Mesendoderm (in vitro differentiated cells): ENCODE data around the gene LSM14A.

ENCODE experiments used
- DNase-seq: peaks from one replicate; pipeline ENCODE4 v3.0.0; 2013
- H2AK5ac ChIP-seq: 2 replicates; pipeline ENCODE4 v1.6.1; 2013; ENCODE audit warnings: low read length, inconsistent platforms
- H2BK120ac ChIP-seq: 2 replicates; pipeline ENCODE4 v1.6.1; 2013; ENCODE audit warnings: low read depth, mild to moderate bottlenecking, low read length, moderate library complexity, mixed read lengths
- H2BK15ac ChIP-seq: replicated peaks from 2 replicates; pipeline ENCODE4 v1.6.1; 2013; ENCODE audit warnings: low read depth, mild to moderate bottlenecking, moderate library complexity
- H2BK5ac ChIP-seq: 2 replicates; pipeline ENCODE4 v1.6.1; 2013; ENCODE audit warnings: low read length, inconsistent platforms
- H3K18ac ChIP-seq: 2 replicates; pipeline ENCODE4 v1.6.1; 2013; ENCODE audit warnings: mild to moderate bottlenecking, low read length, mixed read lengths
- H3K23ac ChIP-seq: one replicate; pipeline ENCODE4 v1.6.1; 2013; ENCODE audit warnings: low read length
- H3K27ac ChIP-seq: 2 replicates; pipeline ENCODE4 v1.5.1; 2013; ENCODE audit warnings: low read depth, mild to moderate bottlenecking, inconsistent platforms, low read length, moderate library complexity
- H3K27me3 ChIP-seq: 2 replicates; pipeline ENCODE4 v1.6.1; 2013; ENCODE audit warnings: low read length, control low read depth, mild to moderate bottlenecking, inconsistent platforms; ENCODE audit not compliant: insufficient read depth, poor library complexity
- H3K36me3 ChIP-seq: 2 replicates; pipeline ENCODE4 v1.6.1; 2013; ENCODE audit warnings: low read length, inconsistent platforms; ENCODE audit not compliant: control insufficient read depth, insufficient read depth
- H3K4ac ChIP-seq: one replicate; pipeline ENCODE4 v1.6.1; 2013; ENCODE audit warnings: low read depth, mild to moderate bottlenecking, low read length, moderate library complexity
- H3K4me1 ChIP-seq: 2 replicates; pipeline ENCODE4 v1.6.1; 2013; ENCODE audit warnings: low read depth, low read length, inconsistent platforms; ENCODE audit not compliant: control insufficient read depth
- H3K4me2 ChIP-seq: 2 replicates; pipeline ENCODE4 v1.6.1; 2013; ENCODE audit warnings: low read length
- H3K4me3 ChIP-seq: 2 replicates; pipeline ENCODE4 v1.5.1; 2013; ENCODE audit warnings: mild to moderate bottlenecking, low read length
- H3K56ac ChIP-seq: one replicate; pipeline ENCODE4 v1.6.1; 2013; ENCODE audit warnings: low read length
- H3K79me1 ChIP-seq: 2 replicates; pipeline ENCODE4 v1.6.1; 2013; ENCODE audit warnings: low read length, inconsistent platforms
- H3K79me2 ChIP-seq: 2 replicates; pipeline ENCODE4 v1.6.1; 2013; ENCODE audit warnings: mild to moderate bottlenecking, low read length; ENCODE audit not compliant: control insufficient read depth, insufficient read depth
- H3K9ac ChIP-seq: 2 replicates; pipeline ENCODE4 v1.6.1; 2013; ENCODE audit warnings: low read length, inconsistent platforms
- H4K5ac ChIP-seq: one replicate; pipeline ENCODE4 v1.6.1; 2013; ENCODE audit warnings: low read length
- H4K8ac ChIP-seq: one replicate; pipeline ENCODE4 v1.6.1; 2013; ENCODE audit warnings: low read depth, mild to moderate bottlenecking, control low read depth, low read length, moderate library complexity
- WGBS: extraction: QIAGEN DNeasy Blood & Tissue Kit; methylation state at CpG from one replicate; pipeline ENCODE4 v1.1.7; 2013; ENCODE audit warnings: low lambda C conversion rate, missing lambda C conversion rate; ENCODE audit not compliant: insufficient coverage; ENCODE audit errors: extremely low coverage; 5-methylcytosine and 5-hydroxymethylcytosine counted together

Gene LSM14A

DNA sequence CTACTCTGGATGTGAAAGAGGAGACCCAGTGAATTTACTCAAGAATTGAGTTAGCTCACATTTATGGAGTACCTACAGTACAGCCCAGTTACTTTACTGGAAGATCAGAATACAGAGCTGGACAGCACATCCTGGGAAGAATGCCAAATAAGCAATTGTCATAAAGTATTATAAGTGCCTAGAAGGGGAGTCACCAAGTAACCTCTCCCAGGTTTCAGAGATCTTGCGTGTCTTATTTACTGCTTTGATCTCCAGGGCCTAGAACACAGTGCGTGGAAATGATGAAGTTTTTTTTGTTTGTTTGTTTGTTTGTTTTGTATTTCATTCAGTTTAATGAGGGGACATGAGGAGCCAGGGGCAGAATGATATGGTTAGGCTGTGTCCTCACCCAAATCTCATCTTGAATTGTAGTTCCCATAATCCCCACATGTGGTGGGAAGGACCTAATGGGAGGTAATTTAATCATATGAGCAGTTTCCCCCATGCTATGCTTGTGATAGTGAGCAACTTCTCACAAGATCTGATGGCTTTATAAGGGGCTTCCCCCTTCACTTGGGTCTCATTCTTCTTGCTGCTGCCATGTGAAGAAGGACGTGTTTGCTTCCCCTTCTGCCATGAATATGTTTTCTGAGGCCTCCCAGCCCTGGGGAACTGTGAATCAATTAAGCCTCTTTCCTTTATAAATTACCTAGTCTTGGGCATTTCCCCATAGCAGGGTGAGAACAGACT lies 87.2 kb downstream of the LSM14A start:
- Histone ChIP-seq H3K56ac (no peak overlapping the region), H2BK15ac (no peak overlapping the region), H3K18ac (no peak overlapping the region), H3K27ac (no peak overlapping the region), H2BK120ac (no peak overlapping the region), H3K36me3 (no peaks in the 10 kb centered on the region), H3K23ac (no peak overlapping the region), H3K4me3 (no peak overlapping the region), H3K4ac (no peak overlapping the region), H3K4me2 (no peak overlapping the region), H4K5ac (no peak overlapping the region), H3K27me3 (no peaks in the 10 kb centered on the region), H3K79me1 (peaks cover 11% of the 10 kb centered on the region), H3K79me2 (peaks cover 14% of the 10 kb centered on the region), H2AK5ac (no peak overlapping the region), H4K8ac (no peak overlapping the region), H2BK5ac (no peak overlapping the region), H3K4me1 (peaks cover 11% of the 10 kb centered on the region), H3K9ac (no peak overlapping the region)
- WGBS: no CpG with 5 or more reads among the region's 3 CpGs
- no peak for DNase-seq

DNA sequence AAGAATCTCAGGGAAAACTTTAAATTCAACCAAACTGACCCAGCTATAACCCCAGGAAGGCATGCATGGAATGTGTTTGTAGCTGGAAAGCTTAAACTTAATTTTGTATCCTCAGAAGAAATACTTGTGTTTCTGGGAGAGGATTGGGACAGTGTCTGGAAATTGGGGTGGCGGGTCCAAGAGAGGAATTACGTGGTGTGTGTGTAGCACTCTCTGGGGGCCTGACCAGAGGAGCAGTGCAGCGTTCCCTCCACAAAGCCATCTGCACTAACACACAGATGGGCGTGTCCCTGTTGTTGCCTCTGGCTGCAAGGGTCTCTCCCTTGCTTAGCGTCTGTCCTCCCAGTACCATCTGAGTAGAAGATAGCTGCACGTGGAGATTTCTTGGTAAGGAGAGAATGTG lies 88.5 kb downstream of the LSM14A start:
- H3K9ac ChIP-seq: peak overlapping the region; percentile 1
- H2BK5ac ChIP-seq: no peak overlapping the region
- H3K27me3 ChIP-seq: no peaks in the 10 kb centered on the region
- no peak overlapping the region for H2AK5ac ChIP-seq
- no peak overlapping the region for H3K4ac ChIP-seq
- no peak overlapping the region for H3K18ac ChIP-seq
- H2BK120ac ChIP-seq: no peak overlapping the region
- no peak overlapping the region for H3K4me3 ChIP-seq
- H3K79me2 ChIP-seq: peaks cover 14% of the 10 kb centered on the region
- peak; percentile 62 for DNase-seq
- no peak overlapping the region for H4K5ac ChIP-seq
- no peak overlapping the region for H3K27ac ChIP-seq
- H3K56ac ChIP-seq: peak overlapping the region; percentile 6
- WGBS: no CpG with 5 or more reads among the region's 6 CpGs
- H3K23ac ChIP-seq: no peak overlapping the region
- no peaks in the 10 kb centered on the region for H3K36me3 ChIP-seq
- H3K79me1 ChIP-seq: peaks cover 12% of the 10 kb centered on the region
- no peak overlapping the region for H3K4me2 ChIP-seq
- H3K4me1 ChIP-seq: peaks cover 11% of the 10 kb centered on the region
- H2BK15ac ChIP-seq: no peak overlapping the region
- H4K8ac ChIP-seq: no peak overlapping the region

DNA sequence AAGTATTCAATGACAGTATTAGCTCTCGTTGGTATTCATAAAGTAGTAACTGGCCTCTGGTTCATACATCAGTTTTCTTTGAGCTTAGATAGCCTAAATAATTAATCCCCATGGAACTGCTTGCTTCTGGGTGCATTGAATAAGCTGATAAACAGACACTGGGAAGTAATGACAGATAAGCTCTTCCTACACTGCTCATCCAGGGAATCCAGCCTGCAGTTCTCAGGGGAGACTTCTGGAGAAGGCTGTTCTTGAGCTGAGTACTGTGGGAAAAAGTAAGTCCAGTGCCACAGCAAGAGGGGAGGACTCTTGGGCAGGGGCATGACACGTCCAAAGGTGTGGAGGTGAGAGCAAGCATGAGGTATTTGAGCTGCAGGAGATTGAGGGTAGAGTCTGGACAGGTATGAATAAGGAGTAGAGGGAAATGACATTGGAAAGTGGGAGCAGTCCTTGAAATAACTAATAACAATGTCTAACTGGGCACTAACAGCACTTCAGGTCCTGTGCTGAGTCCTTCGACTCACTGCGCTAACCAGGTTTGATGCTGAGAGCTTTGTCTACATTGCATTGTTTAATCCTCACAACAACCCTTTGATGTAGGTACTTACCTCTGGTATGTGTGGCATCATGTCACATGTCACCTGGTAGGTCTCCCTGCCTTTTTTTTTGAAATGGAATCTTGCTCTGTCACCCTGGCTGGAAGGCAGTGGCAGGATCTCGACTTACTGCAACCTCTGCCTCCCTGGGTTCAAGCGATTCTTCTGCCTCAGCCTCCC lies 89.2 kb downstream of the LSM14A start:
- H2BK120ac ChIP-seq: no peak overlapping the region
- H3K27ac ChIP-seq: no peak overlapping the region
- H3K9ac ChIP-seq: peak overlapping the region; percentile 13
- no peak overlapping the region for H3K4me3 ChIP-seq
- peaks cover 11% of the 10 kb centered on the region for H3K4me1 ChIP-seq
- H3K27me3 ChIP-seq: no peaks in the 10 kb centered on the region
- no peak overlapping the region for H3K18ac ChIP-seq
- H3K23ac ChIP-seq: no peak overlapping the region
- H3K4me2 ChIP-seq: no peak overlapping the region
- no peaks in the 10 kb centered on the region for H3K36me3 ChIP-seq
- H2BK15ac ChIP-seq: no peak overlapping the region
- DNase-seq: peak; percentile 81
- H3K4ac ChIP-seq: no peak overlapping the region
- H3K79me1 ChIP-seq: peaks cover 13% of the 10 kb centered on the region
- no CpG with 5 or more reads among the region's 6 CpGs for WGBS
- H2BK5ac ChIP-seq: no peak overlapping the region
- H4K5ac ChIP-seq: no peak overlapping the region
- no peak overlapping the region for H3K56ac ChIP-seq
- no peak overlapping the region for H2AK5ac ChIP-seq
- peaks cover 14% of the 10 kb centered on the region for H3K79me2 ChIP-seq
- H4K8ac ChIP-seq: no peak overlapping the region

DNA sequence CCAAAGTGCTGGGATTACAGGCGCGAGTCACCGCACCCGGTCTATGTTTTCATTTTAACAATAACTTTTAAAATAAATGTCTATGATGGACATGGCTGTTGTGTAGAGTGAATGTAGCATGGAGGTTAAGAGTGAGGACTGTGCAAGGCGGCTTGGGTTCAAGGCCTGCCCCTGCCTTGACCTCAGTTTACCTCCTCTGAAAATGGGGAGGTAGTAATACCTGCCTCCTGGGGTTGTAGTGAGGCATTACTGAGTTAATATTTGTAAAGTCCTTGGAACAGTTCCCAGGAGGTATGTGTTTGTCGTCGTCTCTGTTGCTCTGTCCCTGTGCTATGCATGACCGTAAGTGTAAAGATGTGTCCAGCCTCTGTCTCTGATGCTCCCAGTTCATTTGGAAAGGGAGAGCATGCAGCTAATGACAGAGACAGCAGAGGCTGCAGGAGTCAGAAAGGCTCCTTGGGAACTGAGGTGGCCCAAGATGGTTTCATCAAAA lies 91.5 kb downstream of the LSM14A start:
- Histone ChIP-seq H4K8ac (no peak overlapping the region), H3K4ac (no peak overlapping the region), H3K79me1 (peaks cover 15% of the 10 kb centered on the region), H3K4me2 (no peak overlapping the region), H2BK5ac (no peak overlapping the region), H3K36me3 (no peaks in the 10 kb centered on the region), H4K5ac (no peak overlapping the region), H3K9ac (no peak overlapping the region), H3K79me2 (peaks cover 12% of the 10 kb centered on the region), H3K4me3 (no peak overlapping the region), H3K27me3 (no peaks in the 10 kb centered on the region), H3K56ac (no peak overlapping the region), H3K27ac (no peak overlapping the region), H3K4me1 (peaks cover 11% of the 10 kb centered on the region), H2BK15ac (no peak overlapping the region), H2AK5ac (no peak overlapping the region), H2BK120ac (no peak overlapping the region), H3K23ac (no peak overlapping the region), H3K18ac (no peak overlapping the region)
- no CpG with 5 or more reads among the region's 8 CpGs for WGBS
- no peak for DNase-seq

DNA sequence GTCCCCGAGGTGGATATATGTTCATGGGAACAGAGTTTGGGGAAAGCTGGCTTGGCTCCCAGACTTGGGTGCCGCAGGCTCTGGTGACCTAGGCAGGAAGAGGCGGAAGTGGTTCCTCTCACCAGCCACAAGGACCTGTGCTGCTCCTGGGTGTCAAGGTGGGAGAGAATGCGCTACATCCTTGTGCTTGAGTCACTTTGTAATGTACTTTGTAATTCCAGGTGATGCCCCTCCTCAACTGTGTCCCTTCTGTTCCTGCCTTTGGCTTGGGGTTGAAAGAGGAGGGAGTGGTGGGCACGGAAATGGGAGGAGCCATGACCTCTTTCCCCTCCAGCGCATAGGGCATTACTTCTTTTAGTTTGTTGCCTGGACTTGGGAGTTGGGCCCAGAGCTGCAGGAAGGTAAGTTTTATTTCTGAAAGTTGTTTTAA lies 92.9 kb downstream of the LSM14A start:
- H3K36me3 ChIP-seq: no peaks in the 10 kb centered on the region
- no peak overlapping the region for H3K4me2 ChIP-seq
- peaks cover 14% of the 10 kb centered on the region for H3K79me2 ChIP-seq
- no peak overlapping the region for H4K8ac ChIP-seq
- H2BK5ac ChIP-seq: no peak overlapping the region
- peaks cover 17% of the 10 kb centered on the region for H3K4me1 ChIP-seq
- H3K79me1 ChIP-seq: peaks cover 16% of the 10 kb centered on the region
- no peaks in the 10 kb centered on the region for H3K27me3 ChIP-seq
- no peak overlapping the region for H3K56ac ChIP-seq
- no peak overlapping the region for H4K5ac ChIP-seq
- no peak overlapping the region for H3K9ac ChIP-seq
- no peak overlapping the region for H2BK15ac ChIP-seq
- no peak overlapping the region for H3K23ac ChIP-seq
- no peak overlapping the region for H2AK5ac ChIP-seq
- H3K4ac ChIP-seq: no peak overlapping the region
- no peak overlapping the region for H3K27ac ChIP-seq
- DNase-seq: peak; percentile 45
- no peak overlapping the region for H3K18ac ChIP-seq
- no peak overlapping the region for H2BK120ac ChIP-seq
- no CpG with 5 or more reads among the region's 6 CpGs for WGBS
- H3K4me3 ChIP-seq: no peak overlapping the region
